ENCODE results near the gene RTF1. TPM values are rescaled to one million over a fixed set of nuclear protein-coding genes. Genes with fewer than 3 reads are reported as not detected.

Gene RTF1
- total RNA-seq, 1 experiment from 2014 or later: 49.5 TPM

DNA sequence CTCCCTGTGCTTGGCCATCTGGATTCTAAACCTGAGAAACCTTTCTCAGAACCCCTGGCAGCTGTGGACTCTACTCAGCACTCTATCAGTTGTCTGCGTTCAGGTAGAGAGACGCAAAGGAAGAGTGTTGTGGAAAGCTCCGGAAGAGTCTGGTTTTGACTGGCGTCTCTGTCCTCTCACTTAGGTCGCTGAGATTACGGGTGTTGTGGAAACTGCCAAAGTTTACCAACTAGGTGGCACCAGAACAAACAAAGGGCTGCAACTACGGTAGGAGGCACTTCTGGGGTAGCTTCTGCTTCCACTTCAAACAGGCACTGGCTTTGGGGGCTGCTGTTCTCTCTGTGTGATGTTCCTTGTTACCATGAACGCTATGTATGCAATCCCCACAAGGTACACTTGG, 57.5 kb downstream of the RTF1 start:
- no peak overlapping the region for H2BK20ac ChIP-seq (ENCODE audit: low read depth, low read length, poor library complexity, severe bottlenecking)
- H3K4ac ChIP-seq (ENCODE audit: low read depth, low read length): no peak overlapping the region
- peaks cover 53 to 81% (median 80%) of the 10 kb centered on the region in 3 experiments; a peak in 6 of 7 replicates for H3K36me3 Mint-ChIP-seq (ENCODE audit: insufficient read depth in 1 of 3, low read depth in 3 of 3)
- no peaks in the 10 kb centered on the region for H3K79me2 ChIP-seq (ENCODE audit: insufficient read depth, low read length)
- H3K23me2 ChIP-seq (ENCODE audit: insufficient read length, low read depth, low read length, poor library complexity, severe bottlenecking): no peaks in the 10 kb centered on the region
- no peaks in the 10 kb centered on the region for H3K27me3 ChIP-seq (ENCODE audit: insufficient read depth, low read length)
- H4K20me1 ChIP-seq (ENCODE audit: control insufficient read depth, insufficient read depth, insufficient read length): no peaks in the 10 kb centered on the region
- H4K5ac ChIP-seq (ENCODE audit: insufficient read length, low read depth, low read length): no peak overlapping the region
- no peak overlapping the region for H2BK5ac ChIP-seq (ENCODE audit: insufficient read length, low read length)
- no peaks in the 10 kb centered on the region for H3K4me1 Mint-ChIP-seq
- H3K9me3 Mint-ChIP-seq: no peaks in the 10 kb centered on the region
- H3K27me3 Mint-ChIP-seq (ENCODE audit: low read depth): no peaks in the 10 kb centered on the region
- no peak overlapping the region for H2BK120ac ChIP-seq (ENCODE audit: low read depth, low read length, poor library complexity, severe bottlenecking)
- H3K27ac Mint-ChIP-seq: peak overlapping the region in 1 of 3 experiments; percentile 74; a peak in 1 of 7 replicates
- TF ChIP-seq, protein P1, sequence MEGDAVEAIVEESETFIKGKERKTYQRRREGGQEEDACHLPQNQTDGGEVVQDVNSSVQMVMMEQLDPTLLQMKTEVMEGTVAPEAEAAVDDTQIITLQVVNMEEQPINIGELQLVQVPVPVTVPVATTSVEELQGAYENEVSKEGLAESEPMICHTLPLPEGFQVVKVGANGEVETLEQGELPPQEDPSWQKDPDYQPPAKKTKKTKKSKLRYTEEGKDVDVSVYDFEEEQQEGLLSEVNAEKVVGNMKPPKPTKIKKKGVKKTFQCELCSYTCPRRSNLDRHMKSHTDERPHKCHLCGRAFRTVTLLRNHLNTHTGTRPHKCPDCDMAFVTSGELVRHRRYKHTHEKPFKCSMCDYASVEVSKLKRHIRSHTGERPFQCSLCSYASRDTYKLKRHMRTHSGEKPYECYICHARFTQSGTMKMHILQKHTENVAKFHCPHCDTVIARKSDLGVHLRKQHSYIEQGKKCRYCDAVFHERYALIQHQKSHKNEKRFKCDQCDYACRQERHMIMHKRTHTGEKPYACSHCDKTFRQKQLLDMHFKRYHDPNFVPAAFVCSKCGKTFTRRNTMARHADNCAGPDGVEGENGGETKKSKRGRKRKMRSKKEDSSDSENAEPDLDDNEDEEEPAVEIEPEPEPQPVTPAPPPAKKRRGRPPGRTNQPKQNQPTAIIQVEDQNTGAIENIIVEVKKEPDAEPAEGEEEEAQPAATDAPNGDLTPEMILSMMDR (conservative IDR thresholded peaks at IDR 0.05): no peak
- no peak overlapping the region for H3K4me2 ChIP-seq (ENCODE audit: insufficient read depth, insufficient read length, low read length)
- H2AFZ ChIP-seq (ENCODE audit: low read length): no peak overlapping the region
- no peak overlapping the region for H3K18ac ChIP-seq (ENCODE audit: insufficient read length, low read depth, low read length)
- H3K23ac ChIP-seq (ENCODE audit: insufficient read length, low read depth, low read length): no peak overlapping the region
- no CpG with 5 or more reads among the region's 8 CpGs for WGBS (ENCODE audit: extremely low coverage, insufficient read length, low lambda C conversion rate)
- no peak overlapping the region for H3K9ac ChIP-seq (ENCODE audit: extremely low read depth, insufficient read length, low read length)
- H3K79me1 ChIP-seq (ENCODE audit: insufficient read depth, low read depth, low read length, poor library complexity, severe bottlenecking): no peaks in the 10 kb centered on the region
- H3K27ac ChIP-seq (ENCODE audit: insufficient read length, low read depth, low read length): no peak overlapping the region
- no peak overlapping the region for H3K4me3 Mint-ChIP-seq
- DNase-seq: no peak
- no peaks in the 10 kb centered on the region for H3K4me1 ChIP-seq (ENCODE audit: insufficient read depth, low read length)
- H2AK5ac ChIP-seq (ENCODE audit: insufficient read length, low read length): no peak overlapping the region
- no peak overlapping the region for H4K8ac ChIP-seq (replicated peaks; ENCODE audit: insufficient read length, low read depth, low read length)
- no peak overlapping the region for H4K91ac ChIP-seq (ENCODE audit: insufficient read length, low read depth, low read length)
- no peaks in the 10 kb centered on the region for H3K9me3 ChIP-seq (ENCODE audit: control insufficient read depth, low read depth, low read length)
- H3K56ac ChIP-seq (ENCODE audit: insufficient read length, low read depth, low read length): no peak overlapping the region
- H3K14ac ChIP-seq (ENCODE audit: insufficient read depth, low read length): no peak overlapping the region
- no peak overlapping the region for H2BK12ac ChIP-seq (ENCODE audit: insufficient read length, low read depth, low read length)
- no peak overlapping the region for H3T11ph ChIP-seq (ENCODE audit: low read length)
- no peak overlapping the region for H2BK15ac ChIP-seq (ENCODE audit: low read depth, low read length)
